GM19324 (cell line): ENCODE results near the gene CYCS.
A peak's percentile ranks its signal among the peaks of the same experiment; 100 is the strongest.
"Not testable (repeated sequence)": the region's sequence is repeated elsewhere in the genome, so short reads cannot be mapped to it uniquely, and the experiment has no call there.

Source experiments
- ATAC-seq: cut with Tn5 transposase; IDR thresholded peaks from one replicate; pipeline ENCODE4 v1.9.1; 2021; ENCODE audit warnings: mild to moderate bottlenecking, moderate library complexity; ENCODE audit not compliant: unreplicated experiment, low FRiP score

The CYCS gene

DNA sequence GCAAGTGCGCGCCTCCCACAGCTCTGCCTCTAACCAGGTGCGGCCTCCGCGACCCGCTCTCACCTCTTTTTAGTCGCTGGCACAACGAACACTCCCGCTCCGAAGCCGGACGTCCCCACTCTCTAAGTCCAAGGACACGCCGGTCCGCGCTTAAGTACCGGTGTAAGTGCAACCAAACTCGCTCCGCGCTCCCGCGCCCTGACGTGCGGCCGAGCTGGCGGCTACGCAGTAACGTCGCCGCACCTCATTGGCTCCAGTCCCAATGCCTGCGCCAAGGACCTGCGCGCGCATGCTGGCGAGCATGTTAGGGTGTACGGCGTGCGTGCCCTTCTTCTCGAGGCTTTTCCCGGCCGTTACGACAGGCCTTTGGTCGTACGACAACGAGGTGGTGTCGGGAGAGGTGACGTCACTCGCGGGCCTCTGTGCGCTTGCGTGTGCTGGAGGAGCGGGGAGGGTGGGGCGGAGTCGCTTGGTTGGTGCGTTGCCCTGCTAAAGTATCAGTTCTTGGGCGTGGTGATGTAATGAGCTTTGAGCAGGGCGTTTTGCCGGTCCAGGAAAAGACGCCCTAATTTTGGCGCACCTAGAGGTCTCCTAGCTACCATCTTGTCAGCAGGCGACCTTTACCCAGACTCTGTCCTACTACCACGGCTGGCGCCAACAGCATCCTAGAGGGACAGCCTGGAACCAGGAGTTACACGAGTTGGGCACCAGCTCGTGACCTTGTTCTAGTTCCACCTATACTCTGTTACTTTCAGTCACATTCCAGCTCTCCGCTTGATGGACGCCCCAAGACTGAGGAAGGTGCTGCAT is at the start of gene CYCS:
CYCS (minus strand) TSS at position 124 of the 810 bp plus-strand sequence. CDS start 1,141 bp downstream, outside the sequence.
- peak; percentile 94 for ATAC-seq

DNA sequence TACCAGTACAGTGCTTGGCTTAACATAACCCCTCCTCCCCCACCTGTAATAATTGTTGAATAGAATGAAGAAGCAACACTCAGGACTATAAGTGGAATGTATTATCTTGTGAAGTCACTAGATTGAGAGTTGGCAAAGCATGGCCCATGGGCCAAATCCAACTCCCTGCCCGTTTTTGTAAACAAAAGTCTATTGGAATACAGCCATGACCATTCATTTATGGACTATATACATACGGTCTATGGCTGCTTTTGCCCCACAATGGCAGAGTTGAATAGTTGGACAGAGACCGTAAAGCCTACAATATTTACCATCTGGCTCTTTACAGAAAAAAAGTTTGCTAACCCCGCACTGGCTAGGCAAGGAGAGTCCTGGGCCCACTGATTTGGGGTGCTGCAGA is 48.1 kb upstream of the CYCS start:
- ATAC-seq = no peak

DNA sequence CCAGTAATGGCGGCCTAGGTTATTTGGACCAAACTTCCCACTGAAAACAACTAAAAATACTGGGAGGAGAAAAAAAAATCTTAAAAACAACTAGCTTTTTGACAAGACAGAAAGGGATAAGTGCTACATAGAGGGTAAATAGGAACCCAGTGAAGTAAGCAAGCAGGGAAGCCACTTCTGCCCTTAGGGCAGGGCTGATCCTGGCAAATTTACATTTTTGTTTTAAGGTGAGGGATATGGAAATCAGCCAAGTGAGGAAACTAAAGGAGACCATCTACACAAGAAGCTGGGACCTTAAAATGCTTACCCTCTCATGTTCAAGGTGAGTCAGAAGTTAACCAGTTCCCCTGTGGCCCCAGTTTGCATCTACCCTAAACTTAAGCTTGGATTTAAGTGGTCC is 46.5 kb upstream of the CYCS start:
- ATAC-seq = no peak

DNA sequence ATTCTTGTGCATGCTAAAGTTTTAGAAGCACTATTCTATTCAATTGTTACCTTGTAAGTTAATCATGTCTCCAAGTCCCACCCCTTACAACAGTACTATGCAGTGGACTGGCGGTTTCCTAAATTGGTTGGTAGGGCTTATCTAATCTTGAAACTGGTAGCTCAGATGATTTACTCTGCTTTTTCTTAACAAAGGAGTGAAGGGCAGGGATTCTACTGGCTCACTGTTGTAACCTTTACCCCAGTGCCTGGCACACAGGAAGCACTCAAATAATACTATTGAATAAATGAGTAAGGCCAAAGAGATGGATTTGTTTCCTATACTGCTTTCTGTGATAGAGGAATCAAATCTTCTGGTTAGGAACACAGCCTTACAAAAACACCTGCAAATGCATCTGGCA is 46.0 kb upstream of the CYCS start:
- ATAC-seq = no peak

DNA sequence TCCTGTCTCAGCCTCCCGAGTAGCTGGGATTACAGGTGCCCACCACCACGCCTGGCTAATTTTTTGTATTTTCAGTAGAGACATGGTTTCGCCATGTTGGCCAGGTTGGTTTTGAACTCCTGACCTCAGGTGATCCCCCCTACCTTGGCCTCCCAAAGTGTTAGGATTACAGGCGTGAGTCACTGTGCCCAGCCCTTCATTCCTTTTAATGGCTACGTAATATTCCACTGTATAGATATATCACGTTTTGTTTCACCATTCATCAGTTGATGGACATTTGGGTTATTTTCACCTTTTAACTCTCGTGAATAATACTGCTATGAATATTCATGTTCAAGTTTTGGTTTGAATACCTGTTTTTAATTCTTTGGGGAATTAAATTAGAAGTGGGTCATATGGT is 44.6 kb upstream of the CYCS start:
- ATAC-seq = no peak

DNA sequence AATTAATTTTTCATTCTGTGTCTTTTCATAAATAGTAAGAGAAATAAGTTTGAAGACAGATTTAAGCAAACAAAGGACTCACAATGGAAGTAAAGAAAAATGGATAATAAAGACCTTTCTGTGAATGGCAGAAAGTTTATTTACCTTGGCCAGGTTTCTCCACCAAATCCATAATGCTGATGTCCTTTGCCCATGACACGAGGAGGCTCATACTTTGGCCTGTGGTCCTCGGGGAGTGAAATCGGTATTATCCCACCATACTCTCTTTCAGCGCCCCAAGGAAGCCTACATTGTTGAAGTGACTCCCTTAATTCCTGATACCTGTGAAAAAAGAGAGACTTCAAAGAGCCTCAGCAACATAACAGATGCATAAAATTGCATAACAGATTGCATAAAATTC is 43.1 kb upstream of the CYCS start:
- no peak for ATAC-seq

DNA sequence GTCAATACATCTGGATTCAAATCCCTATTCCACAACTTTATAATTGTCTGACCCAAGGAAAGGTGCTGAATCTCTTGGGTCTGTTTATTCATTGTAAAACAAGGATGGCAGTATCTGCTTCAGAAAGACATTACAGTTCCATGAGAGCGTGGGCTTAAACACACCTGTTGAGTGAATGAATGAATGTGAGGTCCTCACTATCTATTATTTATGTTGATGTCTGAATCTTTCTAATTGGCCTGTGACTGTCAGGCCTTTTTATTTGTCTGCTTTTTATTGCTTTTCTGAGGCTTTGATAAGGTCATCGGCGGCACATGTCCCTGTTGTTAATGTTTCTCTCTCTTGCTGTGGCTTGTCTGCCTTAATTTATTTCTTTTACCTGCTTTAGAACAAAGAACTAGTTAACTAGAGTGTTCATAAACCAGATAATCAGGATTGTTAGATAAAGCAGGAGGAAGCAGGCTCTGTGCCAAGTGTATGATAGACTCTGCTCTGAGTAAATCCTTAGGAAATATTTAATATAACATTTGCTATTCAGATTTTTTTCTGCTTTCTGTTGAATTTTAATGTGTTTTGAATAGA is 42.3 kb upstream of the CYCS start:
- no peak for ATAC-seq

DNA sequence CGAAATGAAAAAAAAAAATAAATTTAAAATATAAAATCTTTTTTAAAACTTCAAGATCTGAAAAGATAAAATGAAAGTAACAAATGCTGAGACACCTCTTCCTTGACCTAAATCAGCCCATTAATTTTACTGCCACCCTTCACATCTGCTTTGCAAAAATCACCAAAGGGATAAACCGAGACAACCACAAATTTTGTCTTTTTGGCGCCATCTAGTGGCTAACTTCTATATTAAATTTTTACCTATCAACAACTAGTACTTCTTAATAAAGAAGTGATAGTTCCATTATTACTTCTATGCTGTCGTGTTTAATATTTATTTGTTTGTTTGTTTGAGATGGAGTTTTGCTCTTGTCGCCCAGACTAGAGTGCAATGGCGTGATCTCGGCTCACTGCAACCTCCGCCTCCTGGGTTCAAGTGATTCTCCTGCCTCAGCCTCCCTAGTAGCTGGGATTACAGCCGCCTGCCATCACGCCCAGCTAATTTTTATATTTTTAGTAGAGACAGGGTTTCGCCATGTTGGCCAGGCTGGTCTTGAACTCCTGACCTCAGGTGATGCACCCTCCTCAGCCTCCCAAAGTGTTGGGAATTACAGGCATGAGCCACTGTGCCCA is 35.0 kb upstream of the CYCS start:
- ATAC-seq = not testable (repeated sequence)

DNA sequence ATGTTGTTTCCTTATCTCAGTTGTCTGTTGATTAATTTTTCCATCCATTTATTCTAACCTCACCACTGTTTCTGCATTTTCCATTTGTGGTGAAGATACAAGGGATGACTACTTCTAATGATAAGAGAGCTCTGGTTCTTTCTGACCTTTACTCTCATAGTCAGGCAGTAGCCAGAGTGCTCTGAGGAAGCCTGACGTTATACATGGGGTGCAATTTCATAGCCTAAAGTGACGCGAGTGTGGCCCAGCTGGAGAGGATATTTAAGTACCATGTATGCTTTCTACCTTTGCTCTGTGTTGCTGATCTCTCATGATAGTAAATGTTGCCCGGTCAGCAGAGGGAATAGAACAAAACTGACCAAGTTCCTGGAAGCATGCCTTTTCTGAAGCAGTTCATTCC is 33.9 kb upstream of the CYCS start:
- ATAC-seq = no peak

DNA sequence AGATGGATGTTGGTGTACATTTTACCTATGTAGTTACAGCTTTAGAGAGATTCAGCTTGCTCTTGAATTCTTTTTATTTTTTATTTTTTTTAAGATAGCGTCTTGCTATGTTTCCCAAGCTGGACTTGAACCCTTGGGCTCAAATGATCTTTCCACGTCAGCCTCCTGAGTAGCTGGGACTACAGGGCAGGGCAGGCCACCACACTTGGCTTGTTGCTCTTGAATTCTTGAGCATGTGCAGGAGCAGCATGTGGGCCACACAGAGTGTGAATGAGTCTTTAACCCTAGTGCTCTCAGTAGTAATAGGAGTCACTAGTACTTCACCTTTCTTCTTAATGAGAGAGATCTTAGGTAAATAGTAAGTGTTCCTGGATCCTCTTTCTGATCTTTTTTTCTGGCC is 26.7 kb upstream of the CYCS start:
- no peak for ATAC-seq

DNA sequence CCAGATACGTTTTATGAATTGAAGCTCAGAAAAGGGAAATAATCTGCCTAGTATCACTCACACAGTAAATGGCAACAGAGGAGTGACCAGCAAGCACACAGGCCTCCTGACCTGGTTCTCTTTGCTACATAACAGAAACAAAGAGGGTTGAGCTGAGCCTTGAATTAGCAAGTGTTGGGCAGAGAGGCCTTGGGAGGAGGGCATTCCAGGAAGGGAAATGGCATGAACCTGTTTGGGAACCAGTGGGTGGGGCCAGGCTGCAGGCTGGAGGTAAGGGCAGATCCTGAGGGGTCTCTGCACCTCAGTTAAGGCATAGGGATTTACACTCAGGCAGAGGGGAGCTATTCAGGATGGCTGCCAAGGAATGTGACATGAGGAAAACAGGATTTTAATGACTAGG is 24.8 kb upstream of the CYCS start:
- ATAC-seq = no peak

DNA sequence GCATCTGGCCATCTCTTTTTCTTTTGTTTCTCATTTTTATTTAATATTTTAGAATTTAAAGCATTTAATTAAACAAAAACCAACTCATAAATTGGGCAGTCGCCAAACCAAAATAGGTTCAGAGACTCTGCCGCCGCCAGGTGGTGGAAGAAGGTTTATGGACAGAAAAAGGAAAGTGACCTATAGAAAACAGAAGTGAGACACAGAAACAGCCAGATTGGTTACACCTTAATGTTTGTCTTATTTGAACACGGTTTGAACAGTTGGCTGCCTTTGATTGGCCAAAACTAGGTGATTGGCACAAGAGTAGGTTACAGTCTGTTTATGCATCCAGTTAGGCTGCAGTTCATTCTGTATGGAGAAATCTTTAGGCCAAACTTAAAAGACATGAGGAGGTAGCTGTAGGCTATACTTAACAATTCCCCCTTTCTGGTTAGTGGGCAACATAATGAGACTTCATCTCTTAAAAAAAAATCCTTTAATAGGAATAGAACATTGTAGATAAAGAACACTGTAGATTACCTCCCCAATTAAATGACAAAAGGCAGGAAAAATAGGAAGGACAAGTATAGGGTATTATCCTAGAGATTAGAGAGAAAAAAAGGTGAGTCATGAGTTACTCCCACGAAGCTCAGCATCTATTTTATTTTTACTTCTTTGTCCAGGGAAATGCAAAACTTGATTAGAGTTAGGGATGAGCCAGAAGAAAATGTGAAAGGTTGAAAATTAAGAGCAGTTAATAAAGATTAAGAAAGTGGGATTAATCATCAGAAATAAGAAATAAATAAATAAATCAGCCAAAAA is 23.9 kb upstream of the CYCS start:
- ATAC-seq = no peak

DNA sequence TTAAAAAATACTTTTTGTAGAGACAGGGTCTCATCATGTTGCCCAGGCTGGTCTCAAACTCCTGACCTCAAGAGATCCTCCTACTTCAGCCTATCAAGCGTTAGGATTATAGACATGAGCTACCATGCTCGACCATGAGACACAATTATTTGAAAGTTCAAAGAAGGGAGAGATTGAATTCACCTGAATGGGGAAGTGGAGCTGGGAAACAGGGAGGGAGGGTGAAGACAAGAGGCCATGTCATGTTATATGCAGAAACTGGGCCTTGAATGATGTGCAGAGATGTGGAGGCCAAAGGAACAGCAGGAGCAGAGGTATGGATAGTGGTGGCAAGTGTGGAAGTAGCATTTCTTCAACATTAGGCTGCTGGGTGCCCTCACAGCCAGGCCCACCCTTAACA is 18.7 kb upstream of the CYCS start:
- no peak for ATAC-seq

DNA sequence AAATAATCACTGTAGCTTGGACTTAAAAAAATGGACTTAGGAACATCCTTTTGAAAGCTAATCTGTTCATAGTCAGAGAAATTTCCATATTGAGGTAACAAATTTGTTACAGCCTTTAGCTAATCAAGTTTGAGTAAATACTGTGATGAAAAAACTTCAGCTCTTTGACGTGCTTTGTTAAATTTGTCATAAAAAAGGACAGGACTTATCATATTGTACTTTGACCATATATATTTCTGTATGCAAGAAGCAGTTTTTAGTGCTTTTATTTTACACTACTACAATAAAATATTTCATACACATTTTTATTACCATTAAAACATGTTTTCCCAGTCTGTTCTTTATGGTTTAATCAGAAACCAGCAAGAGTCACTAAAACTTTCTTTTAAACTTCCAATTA is 14.5 kb upstream of the CYCS start:
- ATAC-seq = no peak

DNA sequence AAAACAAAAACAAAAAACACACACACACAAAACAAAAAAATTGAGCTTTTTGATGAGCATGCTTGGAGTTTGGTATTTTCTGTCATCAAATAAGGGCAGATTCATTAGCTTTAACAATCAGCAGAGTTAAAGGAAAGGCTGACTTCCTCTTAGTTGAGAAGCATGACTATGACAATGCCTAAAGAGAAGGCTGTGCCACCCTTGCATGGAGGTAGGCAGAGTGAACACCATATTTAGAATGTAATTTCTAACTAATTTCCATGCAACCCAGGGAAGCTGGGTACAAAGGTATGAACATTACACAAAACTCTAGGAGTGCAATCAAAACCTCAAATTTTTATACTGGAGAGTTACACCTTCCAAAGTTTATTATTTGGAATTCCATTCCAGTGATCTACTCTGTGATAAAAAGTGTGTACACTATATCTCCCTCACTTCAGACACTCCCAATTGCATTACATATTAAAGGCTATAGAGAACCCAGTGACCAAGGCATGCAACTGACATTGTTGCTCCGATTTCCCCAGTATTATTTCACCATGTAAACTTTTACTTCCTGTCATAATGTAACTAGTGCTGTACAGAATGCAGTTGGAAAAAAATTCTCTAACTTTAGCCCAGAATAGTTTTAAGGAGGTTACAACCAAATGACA is 9.4 kb upstream of the CYCS start:
- ATAC-seq = no peak

DNA sequence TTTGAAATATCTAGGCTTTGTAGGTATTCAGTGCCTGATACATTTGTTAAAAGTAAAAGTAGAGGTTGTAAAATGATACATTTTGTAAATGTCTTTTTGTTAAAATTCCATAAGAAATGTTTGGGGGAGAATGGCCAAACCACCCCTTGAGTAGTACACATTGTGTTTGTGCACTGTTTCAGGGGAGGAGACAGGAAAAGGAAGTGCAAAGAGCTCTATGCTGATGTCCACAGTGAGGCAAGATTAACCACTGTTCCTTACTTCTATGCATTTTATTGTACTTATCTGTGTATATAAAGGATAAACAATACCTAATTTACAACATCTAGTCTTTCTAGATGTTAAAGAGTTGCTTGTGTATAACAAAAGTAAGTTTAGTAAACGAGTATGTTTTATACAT is 7.4 kb upstream of the CYCS start:
- no peak for ATAC-seq

DNA sequence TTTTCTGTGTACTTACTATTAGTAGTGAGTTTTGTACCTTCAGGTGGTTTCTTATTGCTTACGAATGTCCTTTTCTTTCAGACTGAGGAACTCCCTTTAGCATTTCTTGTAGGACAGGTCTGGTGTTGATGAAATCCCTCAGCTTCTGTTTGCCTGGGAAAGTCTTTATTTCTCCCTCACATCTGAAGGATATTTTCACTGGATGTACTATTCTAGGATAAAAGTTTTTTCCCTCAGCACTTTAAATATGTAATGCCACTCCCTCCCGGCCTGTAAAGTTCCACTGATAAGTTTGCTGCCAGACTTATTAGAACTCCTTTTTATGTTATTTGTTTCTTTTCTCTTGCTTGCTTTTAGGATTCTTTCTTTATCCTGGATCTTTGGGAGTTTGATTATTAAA is 1.7 kb upstream of the CYCS start:
- no peak for ATAC-seq

DNA sequence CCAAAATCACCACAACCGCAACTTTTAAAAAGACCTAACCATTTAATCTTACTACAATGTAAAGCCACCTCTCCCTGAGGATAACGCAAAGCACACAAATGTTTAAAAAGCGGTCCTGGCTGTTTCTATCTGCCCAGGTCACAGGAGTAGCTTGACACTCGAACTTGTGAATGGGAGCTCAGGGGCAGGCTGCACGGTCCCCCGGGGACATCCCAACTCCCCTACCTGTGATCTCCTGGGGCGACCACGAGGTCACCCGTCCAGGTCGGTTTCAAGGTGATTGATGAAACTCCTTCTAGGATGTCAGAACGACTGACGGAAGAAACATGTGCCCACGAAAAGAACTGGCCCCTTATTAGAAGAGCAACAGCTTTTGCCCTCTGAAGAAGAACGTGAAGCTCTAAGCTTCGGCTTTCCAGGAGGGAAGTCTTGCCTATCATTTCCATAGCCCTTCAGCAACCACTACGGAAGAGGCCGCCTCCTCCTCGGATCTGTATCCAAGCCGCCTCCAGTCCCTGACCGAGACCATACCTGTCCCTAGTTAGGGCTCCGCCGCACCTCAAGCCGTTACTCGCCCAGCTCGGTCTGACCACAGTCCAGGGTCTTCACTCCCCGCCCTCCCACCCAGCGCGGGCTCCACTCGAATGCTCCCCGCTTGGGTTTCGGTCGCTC is 459 bp downstream of the CYCS start:
- no peak for ATAC-seq

DNA sequence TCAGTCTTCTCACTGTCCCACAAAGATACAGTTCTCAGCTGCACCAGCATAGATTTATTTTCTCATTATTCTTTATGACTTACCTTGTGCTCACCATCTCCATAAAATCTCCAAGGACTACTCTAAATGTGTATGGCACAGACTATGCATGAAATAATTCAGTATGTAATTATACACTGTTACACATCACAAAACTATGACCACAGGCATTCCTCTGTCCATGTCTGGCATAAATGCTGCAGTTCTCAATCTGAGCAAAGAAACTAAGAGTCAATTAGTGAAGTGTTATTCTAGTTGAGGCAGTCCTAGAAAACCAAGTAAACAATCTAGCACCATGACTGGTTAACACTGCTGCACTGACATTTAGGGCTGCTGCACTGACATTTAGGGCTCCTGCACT is 2.7 kb downstream of the CYCS start:
- ATAC-seq = no peak

DNA sequence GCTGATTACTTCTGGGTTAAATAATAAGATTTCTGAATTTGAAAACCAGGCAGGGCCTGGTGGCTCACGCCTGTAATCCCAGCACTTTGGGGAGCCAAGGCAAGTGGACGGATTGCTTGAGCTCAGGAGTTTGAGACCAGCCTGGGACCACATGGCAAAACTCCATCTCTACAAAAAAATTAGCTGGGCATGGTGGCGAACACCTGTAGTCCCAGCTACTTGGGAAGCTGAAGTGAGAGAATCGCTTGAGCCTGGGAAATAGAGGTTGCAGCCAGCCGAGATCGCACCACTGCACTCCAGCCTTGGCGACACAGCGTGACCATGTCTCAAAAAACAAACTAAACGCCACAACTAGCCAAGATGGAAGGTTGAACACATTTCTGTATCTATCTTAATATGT is 3.5 kb downstream of the CYCS start:
- ATAC-seq = no peak
